Gastroesophageal sphincter (tissue), 3 donors: ENCODE measurements around the gene ZC3H12C.

ENCODE experiments used
- CTCF ChIP-seq, 4 experiments: fragments of 200-600 bp in 2 of 4; fragments of 450-650 bp in 2 of 4; sonication (generic) in 1 of 4; IDR thresholded peaks; one replicate each; pipeline ENCODE4 v1.5.1; 2017 to 2019; ENCODE audit warnings: antibody characterized with exemption in 4 of 4, mild to moderate bottlenecking in 2 of 4, moderate library complexity in 2 of 4
- POLR2AphosphoS5 ChIP-seq: sonication (generic); formaldehyde crosslinking; IDR thresholded peaks from one replicate; pipeline ENCODE4 v1.6.1; 2017; ENCODE audit warnings: antibody characterized with exemption

GRCh38 chr11:110046775-110047380 is 46.3 kb upstream of the ZC3H12C start:
- no peak for TF ChIP-seq CTCF (IDR thresholded peaks at IDR 0.05)
- TF ChIP-seq POLR2AphosphoS5 = no peak
